ENCODE measurements around the gene KCNC1. TPM values are rescaled to one million over a fixed set of nuclear protein-coding genes. Genes with fewer than 3 reads are reported as not detected.

Gene KCNC1
- total and polyA plus RNA-seq, 9 of the 15 experiments (the other 6 are each of a cell fraction or from before 2014, with no cell fraction given): 0.05 to 0.08 TPM; not detected in 7

DNA sequence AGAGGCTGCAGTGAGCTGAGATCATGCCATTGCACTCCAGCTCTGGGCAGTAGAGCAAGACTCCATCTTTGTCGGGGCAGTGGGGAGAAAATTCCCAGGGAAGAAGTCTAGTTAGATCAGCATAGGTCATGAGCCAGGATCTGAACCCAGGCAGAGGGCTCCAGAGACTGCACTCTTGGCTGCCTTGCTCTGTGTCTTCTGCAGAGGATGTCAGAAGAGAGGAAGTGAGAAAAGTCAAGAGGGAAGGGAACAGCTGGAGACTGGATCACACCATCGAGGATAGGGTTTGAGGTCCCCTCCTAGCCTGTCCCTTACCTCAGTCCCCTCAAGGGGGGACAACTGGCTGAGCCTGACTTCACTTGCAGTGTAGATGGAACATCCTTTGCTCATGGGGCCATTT is 9.4 kb upstream of the KCNC1 start (continued):
- TF ChIP-seq ZNF584 (CRISPR knock-in tag; IDR thresholded peaks at IDR 0.05; ENCODE audit: low read depth) (no peak), ETV1 (tag; conservative IDR thresholded peaks at IDR 0.05; ENCODE audit: low read depth) (no peak), FIP1L1 (IDR thresholded peaks at IDR 0.05; ENCODE audit: low read depth, low read length, poor library complexity, severe bottlenecking) (no peak), ZNF3 (CRISPR knock-in tag; IDR thresholded peaks at IDR 0.05) (no peak), SMAD4 (CRISPR knock-in tag; conservative IDR thresholded peaks at IDR 0.05) (no peak), GABPA (tag; conservative IDR thresholded peaks at IDR 0.05; ENCODE audit: low read depth) (no peak), SMC3 (conservative IDR thresholded peaks at IDR 0.05; ENCODE audit: insufficient read depth, low read depth, low read length) (no peak)
- TF ChIP-seq, protein P1, sequence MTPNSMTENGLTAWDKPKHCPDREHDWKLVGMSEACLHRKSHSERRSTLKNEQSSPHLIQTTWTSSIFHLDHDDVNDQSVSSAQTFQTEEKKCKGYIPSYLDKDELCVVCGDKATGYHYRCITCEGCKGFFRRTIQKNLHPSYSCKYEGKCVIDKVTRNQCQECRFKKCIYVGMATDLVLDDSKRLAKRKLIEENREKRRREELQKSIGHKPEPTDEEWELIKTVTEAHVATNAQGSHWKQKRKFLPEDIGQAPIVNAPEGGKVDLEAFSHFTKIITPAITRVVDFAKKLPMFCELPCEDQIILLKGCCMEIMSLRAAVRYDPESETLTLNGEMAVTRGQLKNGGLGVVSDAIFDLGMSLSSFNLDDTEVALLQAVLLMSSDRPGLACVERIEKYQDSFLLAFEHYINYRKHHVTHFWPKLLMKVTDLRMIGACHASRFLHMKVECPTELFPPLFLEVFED (CRISPR knock-in tag; conservative IDR thresholded peaks at IDR 0.05): no peak
- TF ChIP-seq, protein P2, sequence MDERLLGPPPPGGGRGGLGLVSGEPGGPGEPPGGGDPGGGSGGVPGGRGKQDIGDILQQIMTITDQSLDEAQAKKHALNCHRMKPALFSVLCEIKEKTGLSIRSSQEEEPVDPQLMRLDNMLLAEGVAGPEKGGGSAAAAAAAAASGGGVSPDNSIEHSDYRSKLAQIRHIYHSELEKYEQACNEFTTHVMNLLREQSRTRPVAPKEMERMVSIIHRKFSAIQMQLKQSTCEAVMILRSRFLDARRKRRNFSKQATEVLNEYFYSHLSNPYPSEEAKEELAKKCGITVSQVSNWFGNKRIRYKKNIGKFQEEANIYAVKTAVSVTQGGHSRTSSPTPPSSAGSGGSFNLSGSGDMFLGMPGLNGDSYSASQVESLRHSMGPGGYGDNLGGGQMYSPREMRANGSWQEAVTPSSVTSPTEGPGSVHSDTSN (CRISPR knock-in tag; IDR thresholded peaks at IDR 0.05; ENCODE audit: low read depth): no peak
- TF ChIP-seq, protein P2 (tag; conservative IDR thresholded peaks at IDR 0.05; ENCODE audit: low read depth): no peak
- TF ChIP-seq, protein P3, sequence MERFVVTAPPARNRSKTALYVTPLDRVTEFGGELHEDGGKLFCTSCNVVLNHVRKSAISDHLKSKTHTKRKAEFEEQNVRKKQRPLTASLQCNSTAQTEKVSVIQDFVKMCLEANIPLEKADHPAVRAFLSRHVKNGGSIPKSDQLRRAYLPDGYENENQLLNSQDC (CRISPR knock-in tag; IDR thresholded peaks at IDR 0.05): no peak

Measured in K562 (cell line).